Ureter (tissue), 1 donor: ENCODE data around the gene LSS. TPM values are rescaled to one million over a fixed set of nuclear protein-coding genes. Genes with fewer than 3 reads are reported as not detected.
"Not testable (repeated sequence)": the region's sequence is repeated elsewhere in the genome, so short reads cannot be mapped to it uniquely, and the experiment has no call there.

Experiments
- DNase-seq: peaks from one replicate; pipeline ENCODE4 v3.0.0-alpha.2; 2020; ENCODE audit warnings: low spot score
- total RNA-seq: library from RNA; stranded (reverse); gene quantifications from one replicate; pipeline ENCODE4 v1.2.4, GENCODE V29; 2023
- donor health status: DM: yes; HTN: yes; CAD: no.

The LSS gene
- total RNA-seq, 1 donor from 2014 or later: 49.0 TPM

- no peak for DNase-seq
These were observed 40.8 kb downstream of the LSS start for GRCh38 chr21:46187814-46188213.

- DNase-seq: no peak
These were observed 41.3 kb downstream of the LSS start for GRCh38 chr21:46187261-46187660.

GRCh38 chr21:46185716-46186115, 42.9 kb downstream of the LSS start:
- DNase-seq: no peak

- peak; percentile 88 for DNase-seq
These were observed 43.7 kb downstream of the LSS start for GRCh38 chr21:46184625-46185555.

GRCh38 chr21:46183910-46184624, 44.5 kb downstream of the LSS start, which contains the start of gene SPATC1L:
TSS of gene SPATC1L (minus strand) at chr21:46184459. CDS start at chr21:46182816, 1,643 bp downstream.
- DNase-seq: peak; percentile 82

- DNase-seq: not testable (repeated sequence)
These were observed 45.2 kb downstream of the LSS start for GRCh38 chr21:46183337-46183909.

GRCh38 chr21:46182548-46183336, 45.8 kb downstream of the LSS start:
- no peak for DNase-seq

- no peak for DNase-seq
These were observed 46.5 kb downstream of the LSS start for GRCh38 chr21:46181953-46182547.

- no peak for DNase-seq
These were observed 47.1 kb downstream of the LSS start for GRCh38 chr21:46181436-46181835.

GRCh38 chr21:46180778-46181391, 47.7 kb downstream of the LSS start:
- DNase-seq: no peak

- DNase-seq: no peak
These were observed 48.4 kb downstream of the LSS start for GRCh38 chr21:46180079-46180722.

GRCh38 chr21:46179708-46180078, 48.9 kb downstream of the LSS start:
- DNase-seq: no peak

- no peak for DNase-seq
These were observed 49.6 kb downstream of the LSS start for GRCh38 chr21:46178961-46179360.

- not testable (repeated sequence) for DNase-seq
These were observed 52.0 kb downstream of the LSS start for GRCh38 chr21:46176443-46177129.

GRCh38 chr21:46173573-46173972, 55.0 kb downstream of the LSS start:
- DNase-seq: no peak

GRCh38 chr21:46172863-46173528, 55.6 kb downstream of the LSS start:
- no peak for DNase-seq

GRCh38 chr21:46171996-46172862, 56.3 kb downstream of the LSS start:
- no peak for DNase-seq

GRCh38 chr21:46171585-46171984, 57.0 kb downstream of the LSS start:
- no peak for DNase-seq
